GM23248 (cell line): ENCODE results near the gene MOGAT2. TPM values are rescaled to one million over a fixed set of nuclear protein-coding genes. Genes with fewer than 3 reads are reported as not detected.

ENCODE experiments used
- DNase-seq: peaks from one replicate; pipeline ENCODE4 v3.0.0-alpha.2; 2015
- H2AFZ ChIP-seq: fragments of 200-600 bp; sonication (generic); 2 replicates; pipeline ENCODE4 v1.6.1; 2016; ENCODE audit warnings: antibody characterized with exemption
- H3F3A ChIP-seq: fragments of 200-600 bp; sonication (generic); 2 replicates; pipeline ENCODE4 v1.6.1; 2016; ENCODE audit warnings: mild to moderate bottlenecking, antibody characterized with exemption, mixed run types; ENCODE audit not compliant: insufficient read depth
- H3K27ac ChIP-seq: fragments of 200-600 bp; sonication (generic); 2 replicates; pipeline ENCODE4 v1.5.1; 2016; ENCODE audit warnings: mild to moderate bottlenecking
- H3K27me3 ChIP-seq: fragments of 200-600 bp; sonication (generic); replicated peaks from 2 replicates; pipeline ENCODE4 v1.6.1; 2016; ENCODE audit warnings: mild to moderate bottlenecking; ENCODE audit not compliant: insufficient read depth
- H3K36me3 ChIP-seq: fragments of 200-600 bp; sonication (generic); 2 replicates; pipeline ENCODE4 v1.6.1; 2016; ENCODE audit warnings: low read depth, mild to moderate bottlenecking
- H3K4me1 ChIP-seq: fragments of 200-600 bp; sonication (generic); 2 replicates; pipeline ENCODE4 v1.6.1; 2016; ENCODE audit warnings: mild to moderate bottlenecking; ENCODE audit not compliant: insufficient read depth
- H3K4me2 ChIP-seq: fragments of 200-600 bp; sonication (generic); one replicate; pipeline ENCODE4 v1.6.1; 2016; ENCODE audit warnings: mild to moderate bottlenecking; ENCODE audit not compliant: unreplicated experiment
- H3K4me3 ChIP-seq: fragments of 200-600 bp; sonication (generic); 2 replicates; pipeline ENCODE4 v1.5.1; 2016; ENCODE audit warnings: mild to moderate bottlenecking
- H3K79me2 ChIP-seq: fragments of 200-600 bp; sonication (generic); 2 replicates; pipeline ENCODE4 v1.6.1; 2016; ENCODE audit warnings: mild to moderate bottlenecking; ENCODE audit not compliant: insufficient read depth
- H3K9ac ChIP-seq: fragments of 200-600 bp; sonication (generic); 2 replicates; pipeline ENCODE4 v1.6.1; 2016; ENCODE audit warnings: mild to moderate bottlenecking
- H3K9me2 ChIP-seq: fragments of 200-600 bp; sonication (generic); 2 replicates; pipeline ENCODE4 v1.6.1; 2016; ENCODE audit warnings: mixed run types, mild to moderate bottlenecking, moderate library complexity; ENCODE audit not compliant: insufficient read depth
- H3K9me3 ChIP-seq: fragments of 200-600 bp; sonication (generic); one replicate; pipeline ENCODE4 v1.6.1; 2017; ENCODE audit warnings: low read depth
- H4K20me1 ChIP-seq: fragments of 200-600 bp; sonication (generic); 2 replicates; pipeline ENCODE4 v1.6.0; 2016; ENCODE audit not compliant: insufficient read depth
- EZH2 ChIP-seq: fragments of 200-600 bp; sonication (generic); IDR thresholded peaks from 2 replicates; pipeline ENCODE4 v1.6.1; 2018; ENCODE audit warnings: antibody characterized with exemption, mild to moderate bottlenecking; ENCODE audit not compliant: insufficient read depth, poor library complexity, severe bottlenecking
- EZH2phosphoT487 ChIP-seq: fragments of 200-600 bp; sonication (generic); IDR thresholded peaks from 2 replicates; pipeline ENCODE4 v1.6.1; 2018; ENCODE audit warnings: antibody characterized with exemption, moderate library complexity, mild to moderate bottlenecking, low read depth; ENCODE audit not compliant: insufficient read depth
- WGBS, 2 experiments: methylation state at CpG; one replicate each; pipeline ENCODE4 v1.1.6; 2015 to 2017; ENCODE audit warnings: low lambda C conversion rate in 2 of 2, low coverage in 1 of 2; ENCODE audit errors: missing lambda C conversion rate in 2 of 2; 5-methylcytosine and 5-hydroxymethylcytosine counted together
- in situ Hi-C: fragments of 300-500 bp; cut with MboI; formaldehyde crosslinking; loops from 2 replicates; pipeline ENCODE4 v1.15.0; 2020
- polyA plus RNA-seq: library from polyadenylated mRNA; unstranded; fragments of >200 nt; fragmentation: Nextera tagmentation; extraction: Ambion mirVana; gene quantifications from 2 replicates; pipeline ENCODE4 v1.2.1, GENCODE V29; 2016
- total RNA-seq: library from RNA; depleted of rRNA; stranded (reverse); fragments of >200 nt; shearing (Covaris generic); gene quantifications from 2 replicates; pipeline ENCODE4 v1.2.3, GENCODE V29; 2014

Gene MOGAT2
- total and polyA plus RNA-seq, 2 experiments from 2014 or later: not detected

DNA sequence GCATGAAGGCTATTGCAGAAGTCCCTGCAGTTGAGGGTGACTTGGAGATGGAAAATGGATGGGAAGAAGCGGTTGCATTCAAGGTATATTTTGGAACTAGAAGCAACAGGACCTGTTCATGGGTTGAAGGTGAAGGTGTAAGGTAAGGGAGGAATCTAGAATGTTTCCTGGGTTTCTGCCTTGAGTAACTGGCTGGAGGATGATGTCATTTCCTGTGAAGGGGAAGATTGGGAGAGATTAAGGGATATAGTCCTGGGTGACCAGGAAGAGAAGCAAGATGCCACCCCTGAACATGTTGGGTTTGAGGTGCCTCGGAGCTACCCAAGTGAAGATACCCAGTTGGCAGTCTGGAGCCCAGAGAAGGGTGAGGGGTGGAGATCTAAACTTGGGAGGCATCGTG, 12.1 kb upstream of the MOGAT2 start:
- TF ChIP-seq EZH2phosphoT487: no peak
- no peak for TF ChIP-seq EZH2
- no peak overlapping the region for H3K4me3 ChIP-seq
- WGBS, 2 experiments: 76 to 78% methylated on average over 3 of the region's 3 CpGs
- H3K27ac ChIP-seq: no peak overlapping the region
- no peaks in the 10 kb centered on the region for H3F3A ChIP-seq
- peak overlapping the region; percentile 60 for H2AFZ ChIP-seq
- no peak overlapping the region for H3K4me2 ChIP-seq
- no peaks in the 10 kb centered on the region for H3K27me3 ChIP-seq
- no peaks in the 10 kb centered on the region for H3K9me2 ChIP-seq
- no peaks in the 10 kb centered on the region for H3K36me3 ChIP-seq
- no peak overlapping the region for H3K9ac ChIP-seq
- in situ Hi-C loops: no loop called here
- no peaks in the 10 kb centered on the region for H3K9me3 ChIP-seq
- no peaks in the 10 kb centered on the region for H4K20me1 ChIP-seq
- no peaks in the 10 kb centered on the region for H3K4me1 ChIP-seq
- DNase-seq: no peak
- H3K79me2 ChIP-seq: no peaks in the 10 kb centered on the region

- 2 to 4% methylated on average over 17 of the region's 17 CpGs for WGBS, 2 experiments
- Histone ChIP-seq H3K27me3 (no peaks in the 10 kb centered on the region), H4K20me1 (no peaks in the 10 kb centered on the region), H2AFZ (peak overlapping the region; percentile 60), H3K4me2 (no peak overlapping the region), H3K4me3 (no peak overlapping the region), H3F3A (no peaks in the 10 kb centered on the region), H3K36me3 (no peaks in the 10 kb centered on the region), H3K9me3 (no peaks in the 10 kb centered on the region), H3K79me2 (no peaks in the 10 kb centered on the region), H3K4me1 (no peaks in the 10 kb centered on the region), H3K9me2 (no peaks in the 10 kb centered on the region), H3K27ac (no peak overlapping the region), H3K9ac (no peak overlapping the region)
- no peak for TF ChIP-seq EZH2
- in situ Hi-C loops: no loop called here
- peak; percentile 82 for DNase-seq
Measured at GRCh38 chr11:75706260-75706729, 11.3 kb upstream of the MOGAT2 start.

DNA sequence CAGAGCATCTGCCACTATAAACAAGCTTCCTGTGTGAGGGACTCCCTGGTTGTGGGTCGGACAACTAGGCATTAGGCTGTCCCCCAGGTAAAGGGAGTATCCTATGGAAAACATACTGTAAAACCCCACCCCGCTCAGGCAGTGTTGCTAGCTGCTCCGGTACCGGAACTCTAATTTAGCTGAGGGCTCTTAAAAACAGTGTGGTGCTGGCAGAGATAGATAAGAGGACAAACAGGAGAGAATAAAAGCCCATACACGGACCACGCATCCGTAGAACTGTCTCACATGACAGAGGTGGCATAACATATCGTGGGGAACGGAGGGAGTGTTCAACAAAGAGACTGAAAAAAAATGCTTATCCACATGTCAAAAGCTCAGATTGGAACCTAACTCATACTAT, 3.4 kb upstream of the MOGAT2 start:
- no peaks in the 10 kb centered on the region for H3F3A ChIP-seq
- in situ Hi-C loops: loop anchor here (10.0 kb wide), 1 partner anchor 151 kb away; no protein-coding TSS in a partner anchor
- no peak overlapping the region for H3K27ac ChIP-seq
- H4K20me1 ChIP-seq: no peaks in the 10 kb centered on the region
- no peak for TF ChIP-seq EZH2phosphoT487
- TF ChIP-seq EZH2: no peak
- no peak overlapping the region for H3K9ac ChIP-seq
- no peak for DNase-seq
- H3K27me3 ChIP-seq: no peaks in the 10 kb centered on the region
- no peak overlapping the region for H3K4me3 ChIP-seq
- H3K4me1 ChIP-seq: no peaks in the 10 kb centered on the region
- H3K4me2 ChIP-seq: no peak overlapping the region
- no peaks in the 10 kb centered on the region for H3K36me3 ChIP-seq
- no peak overlapping the region for H2AFZ ChIP-seq
- H3K79me2 ChIP-seq: no peaks in the 10 kb centered on the region
- 74 to 75% methylated on average over 9 of the region's 9 CpGs for WGBS, 2 experiments
- no peaks in the 10 kb centered on the region for H3K9me3 ChIP-seq
- no peaks in the 10 kb centered on the region for H3K9me2 ChIP-seq

- H3K9ac ChIP-seq: no peak overlapping the region
- no peaks in the 10 kb centered on the region for H3K9me2 ChIP-seq
- H3K4me1 ChIP-seq: no peaks in the 10 kb centered on the region
- no peak for DNase-seq
- no peaks in the 10 kb centered on the region for H3K36me3 ChIP-seq
- no peaks in the 10 kb centered on the region for H3K9me3 ChIP-seq
- no peaks in the 10 kb centered on the region for H4K20me1 ChIP-seq
- no peaks in the 10 kb centered on the region for H3K27me3 ChIP-seq
- H3F3A ChIP-seq: no peaks in the 10 kb centered on the region
- WGBS, 2 experiments: 45 to 53% methylated on average over 2 of the region's 2 CpGs
- TF ChIP-seq EZH2: no peak
- TF ChIP-seq EZH2phosphoT487: no peak
- H3K4me3 ChIP-seq: no peak overlapping the region
- in situ Hi-C loops: loop anchor here (10.0 kb wide), 1 partner anchor 149 kb away; no protein-coding TSS in a partner anchor
- H2AFZ ChIP-seq: no peak overlapping the region
- H3K27ac ChIP-seq: no peak overlapping the region
- H3K79me2 ChIP-seq: no peaks in the 10 kb centered on the region
- no peak overlapping the region for H3K4me2 ChIP-seq
Measured at GRCh38 chr11:75715688-75716087, 1.9 kb upstream of the MOGAT2 start.

DNA sequence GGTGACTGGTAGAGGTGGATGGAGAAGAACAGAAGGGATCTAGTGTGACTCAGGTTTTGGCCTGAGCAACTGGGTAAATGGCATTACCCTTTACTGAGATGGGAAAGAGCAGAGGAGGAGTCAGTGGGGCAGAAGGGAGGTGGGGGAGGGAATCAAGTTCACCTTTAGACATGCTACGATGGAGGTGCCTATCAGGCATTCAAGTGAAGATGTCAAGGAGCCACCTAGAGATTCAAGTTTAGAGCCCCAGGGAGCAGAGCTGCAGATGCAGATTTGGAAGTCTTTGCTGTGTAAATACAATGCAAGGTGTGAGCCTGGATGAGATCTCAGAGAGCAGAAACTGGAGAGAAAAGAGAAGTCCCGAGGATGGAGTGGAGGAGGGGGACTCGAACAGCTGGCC, 979 bp upstream of the MOGAT2 start:
- WGBS, 2 experiments: 32 to 37% methylated on average over 3 of the region's 3 CpGs

More for the DNA sequence above, 979 bp upstream of the MOGAT2 start:
- Histone ChIP-seq H2AFZ (no peak overlapping the region), H3K4me2 (no peak overlapping the region), H3K79me2 (no peaks in the 10 kb centered on the region), H3F3A (no peaks in the 10 kb centered on the region), H3K27me3 (no peaks in the 10 kb centered on the region), H4K20me1 (no peaks in the 10 kb centered on the region), H3K36me3 (no peaks in the 10 kb centered on the region), H3K9ac (no peak overlapping the region), H3K27ac (no peak overlapping the region), H3K9me3 (no peaks in the 10 kb centered on the region), H3K4me3 (no peak overlapping the region), H3K9me2 (no peaks in the 10 kb centered on the region), H3K4me1 (no peaks in the 10 kb centered on the region)
- in situ Hi-C loops: loop anchor here (10.0 kb wide), 1 partner anchor 148 kb away; no protein-coding TSS in a partner anchor
- no peak for TF ChIP-seq EZH2
- no peak for TF ChIP-seq EZH2phosphoT487
- no peak for DNase-seq
